OCI-M1 (cell line): ENCODE measurements around the gene FFAR4.
"Not testable (repeated sequence)": the region's sequence is repeated elsewhere in the genome, so short reads cannot be mapped to it uniquely, and the experiment has no call there.

Experiments
- DNase-seq: peaks from one replicate; lab custom pipeline; 2025; lab: John Stamatoyannopoulos, UW

The FFAR4 gene

DNA sequence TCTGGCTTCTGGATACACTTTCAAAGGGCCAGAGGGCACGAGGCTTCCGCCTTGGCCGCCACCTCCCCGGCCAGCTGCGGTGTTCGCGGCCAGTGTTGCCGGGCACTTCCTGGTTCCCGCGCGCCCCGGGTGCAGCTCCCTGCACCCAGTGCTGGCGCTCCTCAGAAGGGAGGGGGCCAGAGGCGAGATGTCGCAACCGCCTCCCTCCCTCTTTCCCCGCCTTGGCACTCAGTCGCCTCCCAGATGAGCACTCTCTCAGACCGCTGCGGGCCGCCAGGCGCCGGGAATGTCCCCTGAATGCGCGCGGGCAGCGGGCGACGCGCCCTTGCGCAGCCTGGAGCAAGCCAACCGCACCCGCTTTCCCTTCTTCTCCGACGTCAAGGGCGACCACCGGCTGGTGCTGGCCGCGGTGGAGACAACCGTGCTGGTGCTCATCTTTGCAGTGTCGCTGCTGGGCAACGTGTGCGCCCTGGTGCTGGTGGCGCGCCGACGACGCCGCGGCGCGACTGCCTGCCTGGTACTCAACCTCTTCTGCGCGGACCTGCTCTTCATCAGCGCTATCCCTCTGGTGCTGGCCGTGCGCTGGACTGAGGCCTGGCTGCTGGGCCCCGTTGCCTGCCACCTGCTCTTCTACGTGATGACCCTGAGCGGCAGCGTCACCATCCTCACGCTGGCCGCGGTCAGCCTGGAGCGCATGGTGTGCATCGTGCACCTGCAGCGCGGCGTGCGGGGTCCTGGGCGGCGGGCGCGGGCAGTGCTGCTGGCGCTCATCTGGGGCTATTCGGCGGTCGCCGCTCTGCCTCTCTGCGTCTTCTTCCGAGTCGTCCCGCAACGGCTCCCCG lies at the start of gene FFAR4:
FFAR4 (plus strand) TSS at position 231 of the 842 bp plus-strand sequence; CDS start at position 287, 56 bp downstream.
- no peak for DNase-seq

DNA sequence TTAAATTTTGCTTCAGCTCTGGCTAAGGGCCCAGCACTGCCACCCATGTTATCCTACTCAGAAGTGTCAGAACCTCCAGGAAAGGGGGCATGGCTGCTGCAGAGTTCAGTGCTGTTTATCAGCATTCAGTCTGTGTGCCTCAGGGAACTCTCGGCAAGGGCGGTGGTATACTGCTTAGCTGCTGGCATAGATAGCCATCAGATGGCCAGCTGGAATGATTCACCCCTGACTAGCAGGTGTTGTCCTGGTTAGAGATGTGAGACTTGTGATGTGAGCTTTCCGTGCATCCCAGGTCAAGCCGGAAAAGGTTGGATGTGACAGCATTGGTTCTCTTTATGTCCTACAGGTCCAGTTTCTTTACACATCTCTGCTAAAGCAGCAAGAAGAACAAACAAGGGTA lies 47.9 kb upstream of the FFAR4 start:
- no peak for DNase-seq

GRCh38 chr10:93535293-93535692 lies 31.2 kb upstream of the FFAR4 start:
- DNase-seq = no peak

GRCh38 chr10:93540871-93541270 lies 25.6 kb upstream of the FFAR4 start:
- DNase-seq = not testable (repeated sequence)

- DNase-seq = peak; percentile 56
These were observed 24.8 kb upstream of the FFAR4 start for GRCh38 chr10:93541402-93542357.

GRCh38 chr10:93542358-93542791 lies 24.1 kb upstream of the FFAR4 start:
- DNase-seq = no peak

GRCh38 chr10:93546995-93547394 lies 19.5 kb upstream of the FFAR4 start:
- not testable (repeated sequence) for DNase-seq

- no peak for DNase-seq
These were observed 18.9 kb upstream of the FFAR4 start for GRCh38 chr10:93547522-93547921.

GRCh38 chr10:93548376-93549071 lies 17.9 kb upstream of the FFAR4 start:
- DNase-seq = no peak

- no peak for DNase-seq
These were observed 15.9 kb upstream of the FFAR4 start for GRCh38 chr10:93550606-93551005.

DNA sequence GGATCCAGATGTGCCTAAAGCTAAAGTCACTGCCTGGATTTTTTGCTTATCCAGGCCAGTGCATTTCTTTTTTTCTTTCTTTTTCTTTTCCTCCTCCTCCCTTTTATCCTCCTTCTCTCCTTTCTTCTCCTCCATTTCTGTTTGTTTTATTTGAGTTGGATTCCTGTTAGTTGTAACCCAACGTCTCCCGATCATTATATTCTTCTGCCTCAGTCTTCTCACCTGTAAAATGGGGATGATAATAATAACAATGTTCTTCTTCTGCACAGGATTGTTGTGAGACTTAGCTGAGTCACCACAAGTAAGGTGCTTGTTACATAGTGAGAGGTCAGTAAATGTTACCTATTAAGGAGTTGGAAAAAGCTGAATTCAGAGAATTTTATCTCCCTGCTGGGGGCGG lies 13.7 kb upstream of the FFAR4 start:
- DNase-seq = no peak

GRCh38 chr10:93553482-93554315 lies 12.8 kb upstream of the FFAR4 start:
- DNase-seq = no peak

DNA sequence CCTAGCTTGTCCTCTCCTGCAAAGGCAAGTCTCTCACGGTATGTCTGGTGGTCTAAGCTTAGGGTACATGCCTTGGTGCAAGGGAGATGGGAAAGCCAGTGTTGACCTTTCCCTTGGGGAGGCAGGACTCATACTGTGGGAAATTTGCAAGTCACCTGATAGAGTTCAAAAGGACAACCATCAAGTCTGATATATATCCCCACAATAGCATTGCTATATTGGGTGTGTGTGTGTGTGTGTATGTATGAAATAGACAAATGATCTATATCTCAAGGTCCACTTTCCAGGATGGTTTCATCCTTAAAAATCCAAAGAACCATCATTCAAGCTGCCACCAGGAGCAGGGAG lies 12.2 kb upstream of the FFAR4 start:
- no peak for DNase-seq

- peak; percentile 91 for DNase-seq
These were observed 11.6 kb upstream of the FFAR4 start for GRCh38 chr10:93554760-93555432.

DNA sequence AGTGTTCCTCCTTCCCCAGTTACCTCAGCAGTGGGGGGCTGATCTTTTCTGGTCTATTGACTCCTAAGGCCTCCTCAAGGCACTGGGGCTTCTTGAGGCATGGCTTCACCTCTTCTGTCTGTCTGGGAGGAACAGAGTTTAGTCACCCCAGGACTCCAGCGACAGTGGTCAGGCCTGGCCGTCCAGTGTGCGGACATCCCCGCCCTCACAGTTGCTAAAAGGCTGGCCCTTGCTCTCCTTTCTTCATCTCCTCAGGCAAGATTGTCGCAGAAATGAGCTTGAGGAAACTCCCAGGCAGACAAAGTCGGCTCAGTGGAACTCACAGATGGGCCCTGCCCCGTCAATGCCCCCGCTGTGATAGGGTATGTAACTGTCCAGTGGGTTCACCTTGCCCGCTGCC lies 7.0 kb upstream of the FFAR4 start:
- DNase-seq = no peak

DNA sequence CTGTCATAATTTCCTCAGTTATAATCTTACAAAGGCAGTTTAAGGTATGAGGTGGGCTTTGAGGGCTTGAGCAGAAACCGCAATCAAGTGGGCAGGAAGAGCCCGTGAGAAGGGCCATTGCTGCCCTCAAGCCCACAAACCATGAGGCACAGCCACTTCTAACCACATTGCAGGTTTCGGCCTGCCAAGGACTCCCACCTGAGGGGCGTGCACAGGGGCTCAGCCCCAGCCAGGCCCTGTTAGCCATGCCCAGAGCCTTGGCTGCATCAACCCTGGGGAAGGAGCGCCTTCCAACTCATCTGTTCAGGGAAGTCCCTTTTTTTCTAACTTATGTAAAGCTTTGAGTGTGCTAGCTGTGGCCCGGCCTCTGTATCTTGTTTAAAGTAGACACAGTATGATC lies 5.9 kb upstream of the FFAR4 start:
- DNase-seq = no peak

DNA sequence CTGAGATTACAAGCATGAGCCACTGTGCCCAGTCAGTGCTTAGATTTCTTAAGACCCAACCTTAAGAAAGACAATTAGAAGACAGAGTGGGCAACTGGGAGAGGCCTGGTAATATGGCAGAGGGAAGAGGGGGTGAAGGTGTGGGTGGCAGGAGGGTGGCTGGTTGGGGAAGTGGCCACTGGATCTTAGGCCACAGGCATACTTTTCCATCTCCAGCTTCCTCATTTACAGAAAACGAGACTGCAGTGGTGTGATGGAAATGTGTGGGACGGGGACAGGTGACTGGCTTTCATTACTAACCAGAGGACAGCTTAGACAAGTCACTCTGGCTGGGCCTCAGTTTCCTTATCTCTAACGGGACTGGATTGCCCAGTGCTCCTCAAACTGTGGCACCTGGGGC lies 1.0 kb upstream of the FFAR4 start:
- DNase-seq = no peak

- DNase-seq = no peak
These were observed 1.0 kb downstream of the FFAR4 start for GRCh38 chr10:93567277-93568104.

- DNase-seq = no peak
These were observed 1.6 kb downstream of the FFAR4 start for GRCh38 chr10:93568105-93568390.

- no peak for DNase-seq
These were observed 3.9 kb downstream of the FFAR4 start for GRCh38 chr10:93570383-93570782.
